DOHH2 (cell line): ENCODE results near the gene VPS8.

Experiments
- H3F3A ChIP-seq: fragments of 200-600 bp; sonication (generic), shearing (Covaris generic); 2 replicates; pipeline ENCODE4 v1.6.0; 2016; ENCODE audit warnings: antibody characterized with exemption, mild to moderate bottlenecking; ENCODE audit not compliant: control insufficient read depth, insufficient read depth
- H3K27ac ChIP-seq: fragments of 200-600 bp; sonication (generic); 2 replicates; pipeline ENCODE4 v1.5.1; 2014; ENCODE audit warnings: low read depth, mild to moderate bottlenecking, low read length, moderate library complexity
- H3K27me3 ChIP-seq: fragments of 200-600 bp; sonication (generic); 2 replicates; pipeline ENCODE4 v1.6.1; 2014; ENCODE audit warnings: mild to moderate bottlenecking, low read length, mixed read lengths; ENCODE audit not compliant: control insufficient read depth
- H3K36me3 ChIP-seq: fragments of 200-600 bp; sonication (generic); 2 replicates; pipeline ENCODE4 v1.6.1; 2014; ENCODE audit warnings: mild to moderate bottlenecking, low read length, moderate library complexity, mixed read lengths; ENCODE audit not compliant: control insufficient read depth
- H3K4me1 ChIP-seq: fragments of 200-600 bp; sonication (generic); 2 replicates; pipeline ENCODE4 v1.6.1; 2014; ENCODE audit warnings: mild to moderate bottlenecking, low read length, mixed read lengths; ENCODE audit not compliant: control insufficient read depth
- H3K4me2 ChIP-seq: fragments of 200-600 bp; sonication (generic); 2 replicates; pipeline ENCODE4 v1.6.0; 2014; ENCODE audit warnings: mild to moderate bottlenecking, low read length, moderate library complexity
- H3K4me3 ChIP-seq: fragments of 200-600 bp; sonication (generic); 2 replicates; pipeline ENCODE4 v1.5.1; 2014; ENCODE audit warnings: mild to moderate bottlenecking, low read length, mixed read lengths
- H3K79me2 ChIP-seq: fragments of 200-600 bp; sonication (generic); 2 replicates; pipeline ENCODE4 v1.6.1; 2014; ENCODE audit warnings: mild to moderate bottlenecking, low read length, mixed read lengths; ENCODE audit not compliant: control insufficient read depth
- H3K9me2 ChIP-seq: fragments of 200-600 bp; sonication (generic); replicated peaks from 2 replicates; pipeline ENCODE4 v1.6.1; 2014; ENCODE audit warnings: mild to moderate bottlenecking, low read length, mixed read lengths; ENCODE audit not compliant: control insufficient read depth
- H3K9me3 ChIP-seq: fragments of 200-600 bp; sonication (generic); 2 replicates; pipeline ENCODE4 v1.6.1; 2014; ENCODE audit warnings: antibody characterized with exemption, low read length, mixed read lengths; ENCODE audit not compliant: control insufficient read depth, insufficient read depth
- H4K20me1 ChIP-seq: fragments of 200-600 bp; sonication (generic); 2 replicates; pipeline ENCODE4 v1.6.0; 2014; ENCODE audit warnings: low read depth, mild to moderate bottlenecking, antibody characterized with exemption, low read length, moderate library complexity; ENCODE audit not compliant: control insufficient read depth, insufficient read depth
- EZH2phosphoT487 ChIP-seq: fragments of 200-600 bp; sonication (generic); IDR thresholded peaks from 2 replicates; pipeline ENCODE4 v1.6.1; 2017; ENCODE audit warnings: borderline replicate concordance, mild to moderate bottlenecking, antibody characterized with exemption, low read length, moderate library complexity, mixed read lengths
- TF ChIP-seq, protein P1 (sequence below): fragments of 200-600 bp; sonication (generic); IDR thresholded peaks from one replicate; pipeline ENCODE4 v1.5.1; 2014; ENCODE audit warnings: antibody characterized with exemption, mild to moderate bottlenecking, low read depth, low read length; ENCODE audit not compliant: poor library complexity, severe bottlenecking

The VPS8 gene

DNA sequence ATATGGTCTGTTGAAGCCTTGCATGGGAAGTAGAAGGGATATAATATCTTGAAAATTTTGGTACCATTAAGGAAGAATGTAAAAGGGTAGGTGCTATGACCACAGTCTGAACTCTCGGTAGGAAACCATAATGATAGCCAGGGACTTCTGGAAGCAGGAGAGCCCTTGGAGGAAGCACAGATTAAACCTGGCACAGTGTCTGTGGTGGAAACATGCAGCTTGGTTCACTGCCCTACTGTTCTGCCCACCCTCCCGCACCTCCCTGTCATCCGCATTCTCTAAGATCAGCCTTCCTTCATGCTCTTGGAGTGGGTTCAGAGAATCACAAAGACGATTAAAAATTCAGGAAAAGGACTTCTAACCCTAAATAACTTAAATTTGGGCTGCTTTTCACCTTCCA, 20.9 kb downstream of the VPS8 start:
- H4K20me1 ChIP-seq, result no peaks in the 10 kb centered on the region; the same call in 1 of the 2 replicates
- no peaks in the 10 kb centered on the region for H3K9me2 ChIP-seq
- no peak overlapping the region for H3K4me2 ChIP-seq
- no peak for TF ChIP-seq EZH2phosphoT487
- TF ChIP-seq, protein P1, sequence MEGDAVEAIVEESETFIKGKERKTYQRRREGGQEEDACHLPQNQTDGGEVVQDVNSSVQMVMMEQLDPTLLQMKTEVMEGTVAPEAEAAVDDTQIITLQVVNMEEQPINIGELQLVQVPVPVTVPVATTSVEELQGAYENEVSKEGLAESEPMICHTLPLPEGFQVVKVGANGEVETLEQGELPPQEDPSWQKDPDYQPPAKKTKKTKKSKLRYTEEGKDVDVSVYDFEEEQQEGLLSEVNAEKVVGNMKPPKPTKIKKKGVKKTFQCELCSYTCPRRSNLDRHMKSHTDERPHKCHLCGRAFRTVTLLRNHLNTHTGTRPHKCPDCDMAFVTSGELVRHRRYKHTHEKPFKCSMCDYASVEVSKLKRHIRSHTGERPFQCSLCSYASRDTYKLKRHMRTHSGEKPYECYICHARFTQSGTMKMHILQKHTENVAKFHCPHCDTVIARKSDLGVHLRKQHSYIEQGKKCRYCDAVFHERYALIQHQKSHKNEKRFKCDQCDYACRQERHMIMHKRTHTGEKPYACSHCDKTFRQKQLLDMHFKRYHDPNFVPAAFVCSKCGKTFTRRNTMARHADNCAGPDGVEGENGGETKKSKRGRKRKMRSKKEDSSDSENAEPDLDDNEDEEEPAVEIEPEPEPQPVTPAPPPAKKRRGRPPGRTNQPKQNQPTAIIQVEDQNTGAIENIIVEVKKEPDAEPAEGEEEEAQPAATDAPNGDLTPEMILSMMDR, result no peak
- no peaks in the 10 kb centered on the region for H3K27me3 ChIP-seq
- H3K36me3 ChIP-seq, result peaks cover 15% of the 10 kb centered on the region; the same call in 1 of the 2 replicates
- no peaks in the 10 kb centered on the region for H3K9me3 ChIP-seq
- no peak overlapping the region for H3K4me3 ChIP-seq
- H3K79me2 ChIP-seq, result no peaks in the 10 kb centered on the region
- H3K4me1 ChIP-seq, result peaks cover 8% of the 10 kb centered on the region
- H3K27ac ChIP-seq, result no peak overlapping the region
- no peaks in the 10 kb centered on the region for H3F3A ChIP-seq

DNA sequence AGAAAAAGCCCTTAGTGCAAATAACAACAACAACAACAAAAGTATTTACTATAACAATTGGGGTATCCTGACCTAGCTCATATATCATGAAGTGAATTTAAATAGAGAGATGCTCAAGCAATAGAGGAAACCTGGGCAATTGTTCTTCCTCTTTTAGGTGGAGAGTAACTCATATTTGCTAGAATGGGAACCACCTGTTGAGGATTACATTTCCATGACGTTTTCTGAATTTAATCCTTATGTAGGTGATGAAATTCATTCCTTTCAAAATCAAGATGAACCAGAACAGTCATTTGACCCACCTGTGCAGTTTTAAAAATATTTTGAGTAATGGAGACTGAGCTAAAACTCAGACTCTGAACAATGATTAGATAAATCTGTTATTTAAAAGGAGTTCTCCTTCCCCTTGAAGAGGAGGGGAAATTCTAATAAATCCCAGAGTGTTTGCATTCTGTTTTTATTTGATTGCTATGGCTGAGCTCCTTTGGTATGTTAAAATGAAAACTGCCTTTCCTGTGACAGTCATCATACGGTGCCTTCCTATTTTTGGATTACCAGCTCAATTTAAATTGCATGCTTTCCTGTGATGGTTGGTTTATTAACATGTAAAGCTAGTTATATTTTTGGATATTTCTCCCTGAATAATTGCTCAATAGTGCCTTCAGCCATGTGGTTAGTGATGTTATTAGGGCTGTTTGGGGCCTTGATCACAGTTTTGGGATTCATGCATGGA, 24.3 kb downstream of the VPS8 start:
- Histone ChIP-seq H3K4me1 (peaks cover 21% of the 10 kb centered on the region), H3K36me3 (peaks cover 17% of the 10 kb centered on the region; the same call in 1 of the 2 replicates), H3F3A (no peaks in the 10 kb centered on the region), H3K4me2 (no peak overlapping the region), H3K27ac (no peak overlapping the region), H4K20me1 (no peaks in the 10 kb centered on the region), H3K9me2 (no peaks in the 10 kb centered on the region), H3K9me3 (no peaks in the 10 kb centered on the region), H3K4me3 (no peak overlapping the region), H3K79me2 (no peaks in the 10 kb centered on the region), H3K27me3 (no peaks in the 10 kb centered on the region)
- TF ChIP-seq EZH2phosphoT487, result no peak
- TF ChIP-seq, protein P1, result no peak

DNA sequence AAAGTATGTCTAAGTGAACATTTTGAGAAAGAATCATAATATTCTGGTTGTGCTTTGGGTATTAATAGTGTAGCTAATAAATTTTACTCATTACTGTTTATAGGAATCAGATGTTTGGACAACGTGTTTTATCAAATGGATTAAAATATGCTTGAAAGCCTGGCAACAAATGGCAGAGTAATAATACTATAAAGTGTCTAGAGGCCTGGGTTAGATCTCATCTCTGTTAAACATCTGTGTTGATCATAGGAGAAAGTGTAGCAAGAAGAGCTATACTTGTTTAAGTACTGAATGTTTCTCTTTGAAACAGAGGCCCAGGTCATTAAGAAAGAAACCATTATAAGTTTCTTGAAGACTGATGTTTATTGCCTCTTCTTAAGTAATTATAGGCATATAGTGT, 30.5 kb downstream of the VPS8 start:
- Histone ChIP-seq H3K36me3 (0 out of 2 replicates have a peak, but pooled peaks cover 4% of the 10 kb centered on the region), H3K27ac (no peak overlapping the region), H3K79me2 (no peaks in the 10 kb centered on the region), H3K4me2 (no peak overlapping the region), H4K20me1 (no peaks in the 10 kb centered on the region), H3K4me1 (peaks cover 12% of the 10 kb centered on the region), H3K27me3 (no peaks in the 10 kb centered on the region), H3K9me2 (no peaks in the 10 kb centered on the region), H3F3A (no peaks in the 10 kb centered on the region), H3K9me3 (no peaks in the 10 kb centered on the region), H3K4me3 (no peak overlapping the region)
- TF ChIP-seq, protein P1, result no peak
- no peak for TF ChIP-seq EZH2phosphoT487
